Psoas muscle (tissue), 8 donors: Measurements from ENCODE around the gene XNDC1N. TPM values are rescaled to one million over a fixed set of nuclear protein-coding genes. Genes with fewer than 3 reads are reported as not detected.

Experiments used
- ATAC-seq, 4 donors: fragments of 200-7000 bp; cut with Tn5 transposase; one replicate each; pipeline ENCODE4 v1.9.1; 2020; ENCODE audit warnings: moderate library complexity in 3 of 4, mild to moderate bottlenecking in 2 of 4
- DNase-seq, 2 donors: peaks; one replicate each; pipeline ENCODE4 v3.0.0-alpha.2; 2020
- H3K27ac ChIP-seq: fragments of 200-600 bp; one replicate; pipeline ENCODE4 v1.8.0; 2022
- H3K27me3 ChIP-seq, 3 donors: fragments of 200-600 bp in 1 of 3; one replicate each; pipeline versions ENCODE4 v1.6.1 to v1.8.0; 2013 to 2022; ENCODE audit warnings: low read length in 2 of 3, mild to moderate bottlenecking in 2 of 3, moderate library complexity in 1 of 3; ENCODE audit not compliant: insufficient read depth in 3 of 3
- H3K36me3 ChIP-seq, 2 donors: fragments of 200-600 bp in 1 of 2; one replicate each; pipeline versions ENCODE4 v1.6.1 to v1.8.0; 2013 to 2022; ENCODE audit warnings: low read depth in 1 of 2, mild to moderate bottlenecking in 1 of 2, moderate library complexity in 1 of 2; ENCODE audit not compliant: insufficient read depth in 1 of 2
- H3K4me1 ChIP-seq: fragments of 200-600 bp; one replicate; pipeline ENCODE4 v1.8.0; 2022
- H3K4me3 ChIP-seq: fragments of 200-600 bp; one replicate; pipeline ENCODE4 v1.8.0; 2022; ENCODE audit warnings: mild to moderate bottlenecking
- H3K9me3 ChIP-seq: fragments of 200-600 bp; one replicate; pipeline ENCODE4 v1.8.0; 2022
- CTCF ChIP-seq: fragments of 200-600 bp; IDR thresholded peaks from one replicate; pipeline ENCODE4 v1.8.0; 2022; ENCODE audit warnings: antibody characterized with exemption
- WGBS, 3 donors: extraction: QIAGEN DNeasy Blood & Tissue Kit; methylation state at CpG; one replicate each; pipeline versions ENCODE4 v1.1.6 to v1.1.7; 2013; 5-methylcytosine and 5-hydroxymethylcytosine counted together
- intact Hi-C, 2 donors: fragments of 100-400 bp; cut with DNase I; formaldehyde crosslinking; loops; one replicate each; pipeline versions ENCODE4 v1.11.0 to v1.14.2; 2022
- polyA plus RNA-seq, 3 donors: library from polyadenylated mRNA; stranded (reverse); fragments of 200-250 nt; gene quantifications; one replicate each; pipeline ENCODE4 v1.2.3, GENCODE V29; 2013
- total RNA-seq, 4 donors: library from RNA; stranded (reverse); fragmentation: NEBNext Ultra II Directional in 2 of 4; extraction: Animal tissue kit (Norgen Biotek cat#: 25700) in 2 of 4; gene quantifications; one replicate each; pipeline versions ENCODE4 v1.2.1 to v1.2.4, GENCODE V29; 2021 to 2023
- donor health status: healthy with polysubstance abuse.
- donor health status: DM: no; HTN: no; CAD: no; lungs with moderate emphysema.
- donor health status: Bipolar disorder and iron deficiency.
- donor health status: healthy.
- donor health status: DM: yes; HTN: yes; CAD: no.
- donor health status: DM: no; HTN: no; CAD: no.
- donor health status: DM: no; HTN: no; CAD: no.
- donor health status: DM: yes; HTN: yes; CAD: no.

XNDC1N gene
- total and polyA plus RNA-seq, 7 donors, result 0.82 to 3.9 (median 1.3) TPM

- Histone ChIP-seq H3K4me3 (peak overlapping the region; percentile 82), H3K4me1 (peaks cover 50% of the 10 kb centered on the region)
These were observed 2.3 kb upstream of the XNDC1N start for GRCh38 chr11:71930556-71931244.

GRCh38 chr11:71929491-71929890, 1.1 kb upstream of the XNDC1N start:
- ATAC-seq (no peak), DNase-seq (no peak)
- H3K27ac ChIP-seq, result peak overlapping the region; percentile 89
- H3K4me3 ChIP-seq, result peak overlapping the region; percentile 82
- H3K27me3 ChIP-seq, result no peaks in the 10 kb centered on the region
- 4 to 5% (median 5%) methylated on average over 6 of the region's 6 CpGs for WGBS, 3 donors
- intact Hi-C loops, result no loop called here
- peaks cover 0 to 8% of the 10 kb centered on the region in 2 donors for H3K36me3 ChIP-seq
- peaks cover 48% of the 10 kb centered on the region for H3K4me1 ChIP-seq
- no peak for TF ChIP-seq CTCF
- no peaks in the 10 kb centered on the region for H3K9me3 ChIP-seq

More at GRCh38 chr11:71930556-71931244, 2.3 kb upstream of the XNDC1N start:
- H3K27ac ChIP-seq, result peak overlapping the region; percentile 89
- no peaks in the 10 kb centered on the region for H3K9me3 ChIP-seq
- no peak for DNase-seq
- 75 to 78% (median 75%) methylated on average over 11 of the region's 11 CpGs for WGBS, 3 donors
- no peak for ATAC-seq
- H3K36me3 ChIP-seq, result peaks cover 0 to 4% of the 10 kb centered on the region in 2 donors
- intact Hi-C loops, result no loop called here
- TF ChIP-seq CTCF, result no peak
- no peaks in the 10 kb centered on the region for H3K27me3 ChIP-seq

GRCh38 chr11:71928737-71929443, 496 bp upstream of the XNDC1N start, which contains the start of gene RNF121:
RNF121 (plus strand) TSS chr11:71929046; CDS start chr11:71929062, 16 bp downstream.
- Histone ChIP-seq H3K36me3 (peaks cover 0 to 8% of the 10 kb centered on the region in 2 donors), H3K4me3 (peak within 1 kb of the TSS; percentile 82), H3K9me3 (no peaks in the 10 kb centered on the region), H3K27me3 (no peaks in the 10 kb centered on the region), H3K4me1 (peaks cover 42% of the 10 kb centered on the region), H3K27ac (peak within 1 kb of the TSS; percentile 89)
- no peak for TF ChIP-seq CTCF
- peak; percentile 99 to 100 (median 99) for ATAC-seq
- intact Hi-C loops, result no loop called here
- whole genome bisulfite sequencing, 3 donors, result 0 to 1% (median 0%) methylated on average over 32 of the region's 32 CpGs
- peak; percentile 98 to 99 for DNase-seq

GRCh38 chr11:71917646-71918140, 10.7 kb downstream of the XNDC1N start:
- H3K36me3 ChIP-seq, result peaks cover 4 to 68% of the 10 kb centered on the region in 2 donors
- no peak for ATAC-seq
- no peaks in the 10 kb centered on the region for H3K9me3 ChIP-seq

More at GRCh38 chr11:71917646-71918140, 10.7 kb downstream of the XNDC1N start:
- Histone ChIP-seq H3K4me3 (no peak overlapping the region), H3K4me1 (no peaks in the 10 kb centered on the region), H3K27me3 (no peaks in the 10 kb centered on the region), H3K27ac (no peak overlapping the region)
- no peak for TF ChIP-seq CTCF
- no peak for DNase-seq
- intact Hi-C loops, result no loop called here
- WGBS, 3 donors, result 86 to 88% (median 86%) methylated on average over 9 of the region's 9 CpGs
